Activated T-cell treated with anti-CD3 and anti-CD28 coated beads, Interleukin-2, amount 50 U/mL, for 48 hours (primary cell): Measurements from ENCODE around the gene TIGD3.

Source experiments
- DNase-seq, 2 experiments: peaks; one replicate each; pipeline ENCODE4 v3.0.0-alpha.2; 2020

The TIGD3 gene

GRCh38 chr11:65390996-65391395 lies 36.4 kb downstream of the TIGD3 start:
- no peak for DNase-seq

- no peak for DNase-seq
These were observed 37.8 kb downstream of the TIGD3 start for GRCh38 chr11:65392186-65392829.

GRCh38 chr11:65392899-65393298 lies 38.3 kb downstream of the TIGD3 start:
- no peak for DNase-seq

GRCh38 chr11:65393513-65394079 lies 39.0 kb downstream of the TIGD3 start:
- no peak for DNase-seq

- DNase-seq, result no peak
These were observed 39.6 kb downstream of the TIGD3 start for GRCh38 chr11:65394125-65394536.

GRCh38 chr11:65395961-65396530 lies 41.5 kb downstream of the TIGD3 start:
- DNase-seq, result no peak

- DNase-seq, result no peak
These were observed 42.5 kb downstream of the TIGD3 start for GRCh38 chr11:65396769-65397745.

GRCh38 chr11:65398362-65398910 lies 43.9 kb downstream of the TIGD3 start:
- DNase-seq, result no peak

- no peak for DNase-seq
These were observed 44.7 kb downstream of the TIGD3 start for GRCh38 chr11:65399249-65399648.

- DNase-seq, result no peak
These were observed 45.3 kb downstream of the TIGD3 start for GRCh38 chr11:65399845-65400244.

- no peak for DNase-seq
These were observed 45.9 kb downstream of the TIGD3 start for GRCh38 chr11:65400307-65401072.

GRCh38 chr11:65401073-65401802 lies 46.7 kb downstream of the TIGD3 start:
- no peak for DNase-seq

- no peak for DNase-seq
These were observed 47.3 kb downstream of the TIGD3 start for GRCh38 chr11:65401803-65402248.

GRCh38 chr11:65402790-65403189 lies 48.2 kb downstream of the TIGD3 start:
- DNase-seq, result no peak

- no peak for DNase-seq
These were observed 49.1 kb downstream of the TIGD3 start for GRCh38 chr11:65403607-65404121.

GRCh38 chr11:65404210-65404609 lies 49.7 kb downstream of the TIGD3 start:
- no peak for DNase-seq

- no peak for DNase-seq
These were observed 50.2 kb downstream of the TIGD3 start for GRCh38 chr11:65404638-65405339.
